Measurements from ENCODE around the gene CDK18.

GRCh38 chr1:205576805-205577761 is 72.6 kb downstream of the CDK18 start:
- TF ChIP-seq HCFC1 (IDR thresholded peaks at IDR 0.05; ENCODE audit: low read length) (no peak), CTCF (IDR thresholded peaks at IDR 0.05 in 2 of 3, conservative IDR thresholded peaks at IDR 0.05 in 1 of 3; ENCODE audit: control insufficient read depth in 2 of 3, extremely low read depth in 1 of 3, insufficient read depth in 1 of 3, low read depth in 3 of 3, low read length in 3 of 3) (no peak), TAF1 (IDR thresholded peaks at IDR 0.05; ENCODE audit: borderline replicate concordance, low read depth, low read length) (no peak), MTA3 (IDR thresholded peaks at IDR 0.05; ENCODE audit: borderline replicate concordance, low read length) (no peak), TCF3 (IDR thresholded peaks at IDR 0.05; ENCODE audit: borderline replicate concordance, insufficient read depth, low read depth, low read length) (no peak), MAX (IDR thresholded peaks at IDR 0.05; ENCODE audit: low read depth, low read length) (no peak), PKNOX1 (IDR thresholded peaks at IDR 0.05) (no peak), TCF12 (IDR thresholded peaks at IDR 0.05; ENCODE audit: low read depth, low read length) (no peak), RUNX3 (IDR thresholded peaks at IDR 0.05; ENCODE audit: low read length) (no peak), NFYA (IDR thresholded peaks at IDR 0.05; ENCODE audit: borderline replicate concordance, low read depth, low read length) (no peak), FOXM1 (IDR thresholded peaks at IDR 0.05; ENCODE audit: low read depth, low read length) (no peak), ZBTB4 (CRISPR knock-in tag; IDR thresholded peaks at IDR 0.05) (no peak), SIN3A (IDR thresholded peaks at IDR 0.05; ENCODE audit: low read depth, low read length) (no peak)

All from GM12878 (cell line).